ENCODE measurements around the gene GNAQ.
"Not testable (repeated sequence)": the region's sequence is repeated elsewhere in the genome, so short reads cannot be mapped to it uniquely, and the experiment has no call there.

The GNAQ gene

GRCh38 chr9:77877976-77878375, 153.6 kb downstream of the GNAQ start:
- no peak for DNase-seq (ENCODE audit: low read depth)

- no peak for DNase-seq (ENCODE audit: low read depth)
Observed at GRCh38 chr9:77876590-77876989, 155.0 kb downstream of the GNAQ start.

- DNase-seq (ENCODE audit: low read depth): no peak
Observed at GRCh38 chr9:77876091-77876490, 155.5 kb downstream of the GNAQ start.

GRCh38 chr9:77872863-77873262, 158.7 kb downstream of the GNAQ start:
- DNase-seq (ENCODE audit: low read depth): no peak

- DNase-seq (ENCODE audit: low read depth): no peak
Observed at GRCh38 chr9:77872177-77872576, 159.4 kb downstream of the GNAQ start.

- no peak for DNase-seq (ENCODE audit: low read depth)
Observed at GRCh38 chr9:77871483-77871882, 160.1 kb downstream of the GNAQ start.

- DNase-seq (ENCODE audit: low read depth): no peak
Observed at GRCh38 chr9:77866878-77867277, 164.7 kb downstream of the GNAQ start.

GRCh38 chr9:77865385-77866047, 166.1 kb downstream of the GNAQ start:
- DNase-seq (ENCODE audit: low read depth): no peak

- no peak for DNase-seq (ENCODE audit: low read depth)
Observed at GRCh38 chr9:77864211-77864889, 167.3 kb downstream of the GNAQ start.

- DNase-seq (ENCODE audit: low read depth): not testable (repeated sequence)
Observed at GRCh38 chr9:77863638-77864037, 168.0 kb downstream of the GNAQ start.

- DNase-seq (ENCODE audit: low read depth): not testable (repeated sequence)
Observed at GRCh38 chr9:77860953-77861352, 170.7 kb downstream of the GNAQ start.

GRCh38 chr9:77857513-77858259, 173.9 kb downstream of the GNAQ start:
- no peak for DNase-seq (ENCODE audit: low read depth)

GRCh38 chr9:77856615-77857014, 175.0 kb downstream of the GNAQ start:
- DNase-seq (ENCODE audit: low read depth): no peak

- no peak for DNase-seq (ENCODE audit: low read depth)
Observed at GRCh38 chr9:77854916-77855311, 176.7 kb downstream of the GNAQ start.

- DNase-seq (ENCODE audit: low read depth): no peak
Observed at GRCh38 chr9:77854258-77854915, 177.2 kb downstream of the GNAQ start.

GRCh38 chr9:77853716-77854115, 177.9 kb downstream of the GNAQ start:
- DNase-seq (ENCODE audit: low read depth): no peak

GRCh38 chr9:77851882-77852595, 179.6 kb downstream of the GNAQ start:
- DNase-seq (ENCODE audit: low read depth): no peak

- no peak for DNase-seq (ENCODE audit: low read depth)
Observed at GRCh38 chr9:77848897-77849296, 182.7 kb downstream of the GNAQ start.

- no peak for DNase-seq (ENCODE audit: low read depth)
Observed at GRCh38 chr9:77848404-77848803, 183.2 kb downstream of the GNAQ start.

- DNase-seq (ENCODE audit: low read depth): no peak
Observed at GRCh38 chr9:77847626-77848025, 184.0 kb downstream of the GNAQ start.

GRCh38 chr9:77847059-77847499, 184.5 kb downstream of the GNAQ start:
- DNase-seq (ENCODE audit: low read depth): no peak

GRCh38 chr9:77844415-77844814, 187.2 kb downstream of the GNAQ start:
- DNase-seq (ENCODE audit: low read depth): no peak

Data from stimulated activated CD8-positive, alpha-beta memory T cell treated with anti-CD3 and anti-CD28 coated beads, Interleukin-4, amount 100 ng/mL, for 24 hours (primary cell).